Hindlimb muscle (tissue), 1 donor: ENCODE results near the gene MLLT10. TPM values are rescaled to one million over a fixed set of nuclear protein-coding genes. Genes with fewer than 3 reads are reported as not detected.

ENCODE experiments used
- polyA plus RNA-seq: library from polyadenylated mRNA; unstranded; fragments of 120-200 nt; gene quantifications from one replicate; pipeline ENCODE4 v1.2.1, GENCODE V29; 2013; ENCODE audit not compliant: insufficient read length

The MLLT10 gene
- polyA plus RNA-seq, 1 donor, result 27.0 TPM

Other genes with a start within 250 kb of the MLLT10 start
- 2.2 TPM for gene SKIDA1, start 8.6 kb upstream of the MLLT10 start, polyA plus RNA-seq